Ramos (cell line): ENCODE data around the gene C3orf85.
"Not testable (repeated sequence)": the region's sequence is repeated elsewhere in the genome, so short reads cannot be mapped to it uniquely, and the experiment has no call there.

Source experiments
- in situ Hi-C: fragments of 300-500 bp; cut with MboI; formaldehyde crosslinking; loops from one replicate; pipeline ENCODE4 v1.14.3; 2022; ENCODE audit warnings: low sequenced_read_pairs; ENCODE audit not compliant: unreplicated experiment

Gene C3orf85, protein sequence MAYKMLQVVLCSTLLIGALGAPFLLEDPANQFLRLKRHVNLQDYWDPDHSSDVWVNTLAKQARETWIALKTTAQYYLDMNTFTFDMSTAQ

DNA sequence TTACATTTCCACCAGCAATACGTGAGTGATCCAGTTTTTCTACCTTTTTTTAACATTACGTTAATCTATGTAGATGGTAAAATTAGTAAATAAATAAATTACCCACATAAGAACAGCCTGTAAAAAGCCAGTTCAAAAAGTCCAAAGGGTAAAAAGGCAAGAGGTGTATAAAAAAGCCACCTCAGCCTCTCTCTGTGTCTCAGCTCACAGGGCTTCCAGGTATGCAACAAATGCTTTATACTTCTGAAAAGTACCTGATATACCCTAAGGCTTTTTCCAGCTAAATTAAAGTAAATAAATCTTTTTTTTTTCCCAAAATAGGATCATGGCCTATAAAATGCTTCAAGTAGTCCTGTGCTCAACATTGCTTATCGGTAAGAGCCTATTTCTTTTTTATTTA, at the start of gene C3orf85:
C3orf85 (plus strand) TSS at position 197 of the 400 bp plus-strand sequence; CDS start at position 326, 129 bp downstream.
- in situ Hi-C loops, result no loop called here

DNA sequence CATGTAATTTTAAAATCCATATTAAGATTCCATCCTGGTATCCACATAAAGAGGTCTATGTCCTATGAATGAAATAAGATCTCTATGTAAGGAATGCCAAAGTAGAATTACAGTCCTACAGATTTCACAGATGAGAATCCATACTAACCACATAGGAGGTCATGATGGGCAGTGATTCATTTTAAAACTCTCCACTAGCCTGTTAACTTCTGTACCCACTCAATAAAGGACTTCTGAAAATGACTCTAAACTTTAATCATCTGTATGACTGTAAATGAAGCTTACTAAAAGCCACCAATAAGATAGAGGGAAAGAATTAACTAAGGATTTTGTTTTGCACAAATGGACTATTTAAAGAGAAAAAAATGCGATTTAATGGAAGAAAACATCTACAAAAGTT, 47.3 kb upstream of the C3orf85 start:
- in situ Hi-C loops, result no loop called here

DNA sequence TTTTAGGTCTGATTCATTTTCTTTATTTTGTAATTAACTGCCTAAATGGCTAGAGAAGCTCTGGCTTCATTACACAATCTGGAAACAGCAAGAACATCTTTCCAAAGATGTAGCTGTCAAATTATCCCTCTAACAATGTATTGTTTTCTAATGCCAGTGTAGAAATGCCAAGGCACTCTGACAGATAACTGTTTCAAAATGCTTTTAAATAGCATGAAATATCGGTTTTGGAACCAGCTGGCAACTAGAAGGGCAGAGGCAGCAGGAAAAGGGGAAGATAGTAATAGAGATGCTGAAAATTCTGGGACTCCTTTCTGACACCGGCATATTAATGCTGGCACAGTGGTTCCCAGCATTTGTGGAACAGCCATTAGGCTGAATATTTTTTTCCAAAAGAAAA, 44.7 kb upstream of the C3orf85 start:
- in situ Hi-C loops, result no loop called here

DNA sequence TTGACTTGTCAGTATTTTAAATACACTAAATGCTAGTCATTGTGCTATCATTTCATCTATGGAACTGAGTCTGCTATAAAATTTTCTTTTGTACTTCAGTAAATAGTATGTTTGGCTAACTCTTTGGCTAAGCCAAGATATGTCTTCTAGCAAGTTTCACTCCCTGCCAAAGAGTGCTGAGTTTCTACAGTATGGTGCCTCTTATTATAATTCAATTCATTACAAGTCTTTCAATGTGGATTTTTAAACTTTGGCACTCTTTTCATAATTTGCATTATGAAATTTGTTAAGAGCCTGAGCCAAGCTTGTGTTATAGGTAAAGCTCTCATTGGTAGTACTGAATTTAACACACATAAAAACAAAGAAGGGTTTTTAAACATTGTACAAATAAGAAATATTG, 43.0 kb upstream of the C3orf85 start:
- in situ Hi-C loops, result no loop called here

DNA sequence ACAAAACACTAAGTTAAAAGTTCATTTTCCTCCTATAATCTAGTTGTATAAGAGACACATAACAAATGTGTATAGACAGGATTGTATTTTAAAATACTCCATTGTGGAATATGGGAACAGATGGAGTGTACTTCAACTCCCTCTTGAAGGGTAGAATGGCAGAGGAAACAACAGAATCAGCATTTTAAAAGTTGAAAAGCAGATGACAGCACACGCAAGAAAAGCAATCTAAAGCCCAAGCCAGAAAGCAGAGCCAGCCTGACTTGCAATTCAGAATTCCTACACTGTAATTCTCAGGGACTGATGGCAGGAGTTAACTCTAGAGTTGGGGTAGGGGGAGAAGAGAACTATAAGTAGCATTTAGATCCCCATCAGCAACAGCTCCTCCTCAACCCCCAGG, 41.4 kb upstream of the C3orf85 start:
- in situ Hi-C loops, result no loop called here

DNA sequence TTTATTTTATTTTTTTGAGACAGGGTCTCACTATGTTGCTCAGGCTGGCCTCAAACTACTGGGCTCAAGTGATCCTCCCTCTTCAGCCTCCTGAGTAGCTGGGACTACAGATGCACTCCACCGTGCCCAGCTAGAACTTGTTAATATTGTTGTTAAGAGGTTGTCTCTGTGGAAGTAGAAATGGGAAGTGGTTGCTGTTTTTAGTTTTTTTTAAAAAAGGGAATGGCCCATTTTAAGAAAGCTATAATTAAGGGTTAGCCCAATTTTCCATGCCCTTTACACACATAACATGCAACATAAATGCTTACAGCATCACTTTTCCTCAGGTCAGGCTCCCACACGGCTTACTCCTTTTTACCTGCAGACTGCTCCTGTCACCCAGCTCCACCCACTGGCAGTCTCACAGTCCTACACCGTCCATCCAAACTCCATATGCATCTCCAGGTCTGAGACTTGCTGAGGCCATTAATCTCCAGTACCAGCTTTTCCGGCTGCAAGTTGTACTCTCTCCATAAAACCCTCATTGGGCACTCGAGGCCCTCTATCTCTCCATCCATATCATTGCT, 38.4 kb upstream of the C3orf85 start:
- in situ Hi-C loops, result no loop called here

DNA sequence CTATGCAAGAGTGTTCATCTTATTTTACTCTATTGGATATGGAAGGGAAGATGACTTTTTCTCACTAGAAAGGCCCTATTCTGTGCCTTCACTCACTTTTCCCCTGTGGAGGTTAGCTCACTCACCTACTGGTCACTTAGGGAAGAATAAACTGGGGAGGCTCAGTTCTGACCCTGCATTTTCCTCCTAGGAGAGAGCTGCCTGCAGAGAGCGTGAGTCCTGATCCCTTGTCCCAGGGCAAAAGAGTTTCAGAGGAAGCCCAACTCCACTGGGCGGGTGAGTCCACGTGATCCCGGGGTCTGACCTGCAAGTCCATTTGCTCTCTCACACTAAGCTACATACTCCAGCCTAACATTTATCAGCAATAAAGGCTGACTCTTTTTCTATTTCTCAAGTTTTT, 26.9 kb upstream of the C3orf85 start:
- in situ Hi-C loops, result no loop called here

DNA sequence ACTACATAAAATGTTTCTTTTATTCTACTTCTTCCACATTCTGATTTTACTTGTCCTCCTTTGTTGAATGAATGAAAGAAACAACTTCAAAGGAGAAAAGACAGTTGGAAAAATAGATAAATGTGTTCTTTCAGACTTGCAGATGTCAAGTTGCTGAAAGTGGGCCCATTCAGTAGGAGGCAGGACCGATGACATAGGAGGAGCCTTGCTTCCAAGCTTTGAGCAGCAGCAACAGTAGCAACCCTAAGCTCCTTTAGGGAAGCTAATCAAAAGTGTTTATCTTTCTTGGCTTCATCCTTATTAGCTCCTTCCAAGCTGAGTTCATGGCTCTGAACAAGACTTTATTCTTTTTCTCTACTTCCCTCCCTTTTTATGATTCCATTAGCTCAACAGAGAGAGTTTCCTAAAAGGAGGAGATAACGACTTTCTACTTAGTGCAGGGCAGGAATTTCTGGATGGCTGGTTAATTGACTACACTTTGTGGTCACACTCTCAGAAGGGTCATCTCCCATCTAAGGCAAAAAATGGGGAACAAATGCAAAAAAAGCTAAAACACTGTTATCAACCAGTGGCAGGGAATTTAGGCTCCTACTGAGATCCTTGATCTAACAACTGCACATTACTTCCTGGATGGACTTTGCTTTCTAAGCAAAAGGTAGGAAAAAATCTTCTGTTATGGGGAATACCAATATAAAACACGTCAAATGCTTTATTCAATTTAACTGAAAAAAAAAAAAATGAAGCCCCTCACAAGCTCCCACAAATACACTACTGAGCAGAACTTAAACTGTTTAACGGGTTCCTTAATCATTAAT, 23.4 kb upstream of the C3orf85 start:
- in situ Hi-C loops, result no loop called here

DNA sequence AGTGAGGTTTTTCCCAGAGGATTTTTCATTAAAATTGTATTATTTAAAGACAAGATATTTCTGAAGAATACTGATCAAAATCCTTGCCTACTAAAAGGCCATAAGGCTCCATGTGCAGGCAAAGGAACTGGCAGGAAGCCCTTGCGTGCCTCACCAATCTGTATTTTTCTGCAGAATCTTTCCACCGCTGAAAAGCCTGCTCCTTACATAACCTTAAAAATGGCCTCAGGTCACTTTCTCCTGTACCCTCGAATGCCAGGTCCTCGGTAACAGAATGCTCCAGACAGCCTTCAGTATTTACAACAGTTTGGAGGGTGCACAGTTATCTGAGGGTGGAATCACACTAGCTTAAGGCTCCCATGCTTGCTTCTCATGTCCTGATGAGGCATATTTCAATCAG, 21.8 kb upstream of the C3orf85 start:
- in situ Hi-C loops, result no loop called here

DNA sequence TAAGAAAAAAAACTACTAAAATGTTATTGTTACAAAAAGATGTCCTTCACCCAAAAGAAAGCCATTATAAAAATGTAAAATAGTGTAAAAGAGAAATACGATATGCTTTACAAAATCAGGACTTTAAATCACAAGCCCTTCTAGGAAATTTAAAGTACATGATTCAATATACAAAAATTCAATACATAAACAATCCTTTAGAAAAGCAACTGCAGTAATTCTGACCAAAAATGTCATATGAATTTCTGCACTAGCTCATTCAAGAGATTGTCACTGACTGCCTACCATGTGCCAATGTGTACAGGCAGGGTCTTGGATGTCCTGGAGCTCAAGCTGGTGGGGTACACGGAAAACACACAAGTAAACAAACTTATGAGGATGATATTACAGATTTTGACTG, 21.1 kb upstream of the C3orf85 start:
- in situ Hi-C loops, result no loop called here

DNA sequence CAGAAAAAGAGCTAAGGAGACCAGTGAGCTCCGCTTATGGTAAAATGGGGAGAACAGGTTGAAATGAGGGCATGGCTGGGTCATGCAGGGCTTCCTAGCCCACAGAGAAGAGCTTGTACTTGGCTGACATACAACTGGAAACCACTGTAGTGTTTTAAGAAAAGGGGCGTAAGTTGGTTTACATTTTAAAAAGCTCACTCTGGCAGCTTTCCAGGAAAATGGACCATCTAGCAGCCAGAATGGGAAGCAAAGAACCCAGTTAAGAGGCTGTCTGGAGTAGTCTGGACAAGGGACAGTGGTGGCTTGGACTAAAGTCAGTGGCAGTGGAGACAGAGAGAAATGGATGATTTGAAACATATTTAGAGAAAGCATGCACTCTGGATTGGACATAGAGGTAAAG, 20.5 kb upstream of the C3orf85 start:
- in situ Hi-C loops, result no loop called here

DNA sequence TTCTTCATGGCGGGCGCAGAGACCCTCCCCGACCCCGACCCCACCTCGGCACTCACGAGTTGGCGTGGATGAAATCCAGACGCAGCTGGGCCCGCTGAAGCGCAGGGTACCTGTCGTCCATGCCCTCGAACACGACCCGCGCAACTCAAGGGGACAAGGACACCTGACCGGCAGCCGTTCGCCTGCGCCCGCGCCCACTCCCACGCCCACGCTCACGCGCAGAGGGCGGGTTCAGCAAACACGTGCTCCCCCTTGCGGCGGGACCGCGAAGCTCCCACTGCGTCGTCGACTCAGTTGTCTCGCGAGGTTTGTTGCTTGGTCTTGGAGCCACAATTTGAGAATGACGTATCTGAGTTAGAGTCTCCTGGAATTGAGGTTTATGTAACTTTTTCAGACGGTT, 18.6 kb upstream of the C3orf85 start, which contains the start of gene MORC1:
MORC1 (minus strand) TSS at position 196 of the 400 bp plus-strand sequence; CDS start at position 121, 75 bp downstream.
- in situ Hi-C loops, result no loop called here

DNA sequence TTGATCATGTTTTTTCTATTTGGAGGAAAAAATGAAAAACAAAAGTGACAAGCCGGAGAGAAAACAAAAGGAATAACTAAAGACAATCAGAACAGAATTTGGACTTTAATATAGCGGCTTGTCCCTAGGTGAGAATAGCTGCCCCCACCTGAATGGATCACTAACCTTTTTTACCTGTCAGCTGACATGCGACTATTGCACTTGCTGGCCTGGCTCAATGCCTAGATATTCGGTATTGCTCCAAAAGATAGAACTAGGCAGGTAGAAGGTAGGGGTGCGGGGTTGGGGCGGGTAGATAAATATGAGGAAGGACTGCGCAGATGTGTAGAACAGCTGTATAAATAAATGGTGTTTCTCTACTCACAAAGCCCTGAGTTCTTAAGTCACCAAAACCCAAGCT, 17.9 kb upstream of the C3orf85 start:
- in situ Hi-C loops, result no loop called here

DNA sequence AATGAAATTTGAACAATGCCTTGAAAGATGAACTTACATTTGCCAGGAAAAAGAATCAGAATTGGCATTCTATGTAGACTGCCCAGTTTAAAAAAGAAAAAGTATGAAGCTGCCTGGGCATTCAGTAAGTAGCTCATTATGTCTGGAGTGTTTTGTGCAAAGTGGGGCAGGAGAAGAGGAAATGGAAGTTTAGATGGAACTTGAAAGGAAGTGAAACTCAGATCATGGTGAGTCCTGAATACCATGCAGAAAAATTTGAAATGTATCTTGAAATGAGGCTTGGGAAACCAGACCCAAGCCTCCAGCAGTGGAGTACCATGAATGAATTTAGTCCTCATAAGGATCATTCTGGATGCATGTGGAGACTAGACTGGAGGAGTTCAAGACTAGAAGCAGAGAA, 13.8 kb upstream of the C3orf85 start:
- in situ Hi-C loops, result no loop called here

DNA sequence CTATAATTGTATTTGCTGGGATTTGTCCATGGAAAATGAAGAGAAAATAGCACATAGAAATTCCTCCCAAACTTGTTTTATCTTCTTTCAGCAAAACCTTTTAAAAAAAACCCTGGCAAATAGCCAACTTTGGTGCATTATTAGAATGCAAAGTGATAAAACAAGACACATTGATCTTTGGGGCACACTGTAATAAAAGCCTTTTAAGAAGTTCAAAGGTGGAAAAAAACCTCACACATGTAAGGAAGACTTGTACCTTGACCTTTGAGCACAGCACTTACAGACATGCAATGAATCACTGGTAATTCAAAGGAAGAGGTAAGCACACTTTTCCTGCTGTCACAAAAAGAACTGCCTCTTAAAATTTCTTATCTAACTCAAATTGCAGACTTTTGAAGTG, 10.6 kb upstream of the C3orf85 start:
- in situ Hi-C loops, result no loop called here

DNA sequence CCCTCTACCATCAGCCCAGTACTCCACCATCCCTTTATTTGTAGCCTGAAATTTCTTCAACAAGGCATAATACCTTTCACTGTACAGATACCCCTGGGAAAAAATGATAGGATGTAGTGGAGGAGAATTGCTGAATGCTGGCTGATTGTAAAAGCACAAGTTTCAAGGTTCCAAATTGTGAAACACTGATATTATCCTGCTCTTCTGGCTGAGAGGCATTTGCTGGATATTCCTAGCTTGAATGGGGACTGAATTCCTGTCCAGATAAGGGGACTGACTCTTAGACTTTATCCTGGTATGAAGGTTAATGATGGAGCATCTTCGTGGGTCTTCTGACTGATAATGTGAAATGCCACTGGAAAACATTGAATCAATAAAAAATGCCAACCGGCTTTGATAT, 9.0 kb upstream of the C3orf85 start:
- in situ Hi-C loops, result no loop called here

DNA sequence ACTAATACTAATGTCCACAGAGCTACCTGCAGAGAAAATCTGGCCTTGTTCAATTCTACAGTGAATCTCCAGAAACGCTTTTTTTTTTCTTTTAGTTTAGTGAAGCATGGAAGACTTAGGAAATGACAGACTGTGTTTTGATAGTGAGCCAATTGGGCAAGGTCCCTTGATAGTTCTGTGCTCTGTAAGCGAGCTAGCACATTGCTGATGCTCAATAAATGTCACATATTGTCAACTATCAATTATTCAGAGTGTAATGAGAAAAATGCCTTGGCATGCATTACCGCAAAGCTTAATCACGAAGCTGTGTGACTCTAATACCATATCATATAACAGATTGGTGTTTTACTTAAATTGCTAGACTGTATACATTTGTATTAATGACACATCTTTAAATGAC, 5.2 kb upstream of the C3orf85 start:
- in situ Hi-C loops, result no loop called here

DNA sequence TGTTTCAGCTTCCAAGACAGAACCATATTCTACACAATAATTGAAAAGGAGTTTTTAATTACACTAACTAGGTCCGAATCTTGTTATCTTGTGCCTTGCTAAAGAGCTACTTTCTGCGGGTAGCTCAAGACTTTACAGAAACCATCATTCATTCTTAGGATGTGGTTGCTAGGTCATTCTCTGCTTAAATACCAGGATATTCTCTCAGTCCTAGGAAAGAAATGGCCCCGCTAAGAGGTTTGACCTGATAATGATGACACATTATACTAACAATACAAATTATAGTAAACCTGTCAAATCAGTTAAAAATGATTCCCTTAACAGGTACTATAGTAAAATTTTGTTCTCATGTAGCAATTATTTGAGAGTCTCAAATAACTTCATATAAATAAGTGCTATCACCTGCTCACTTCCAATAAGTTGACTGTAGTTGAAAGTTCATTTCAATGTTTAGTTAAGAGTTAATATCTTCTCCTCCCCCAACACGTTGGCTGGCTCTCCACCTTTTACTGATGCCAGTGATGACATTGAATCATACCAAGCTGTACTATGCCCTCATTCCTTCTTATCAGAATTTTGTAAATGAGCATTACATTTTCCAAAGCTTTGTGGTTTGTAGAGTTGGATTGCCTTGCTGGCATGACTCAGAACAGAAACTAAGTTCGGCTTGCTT, 3.6 kb upstream of the C3orf85 start:
- in situ Hi-C loops, result no loop called here

DNA sequence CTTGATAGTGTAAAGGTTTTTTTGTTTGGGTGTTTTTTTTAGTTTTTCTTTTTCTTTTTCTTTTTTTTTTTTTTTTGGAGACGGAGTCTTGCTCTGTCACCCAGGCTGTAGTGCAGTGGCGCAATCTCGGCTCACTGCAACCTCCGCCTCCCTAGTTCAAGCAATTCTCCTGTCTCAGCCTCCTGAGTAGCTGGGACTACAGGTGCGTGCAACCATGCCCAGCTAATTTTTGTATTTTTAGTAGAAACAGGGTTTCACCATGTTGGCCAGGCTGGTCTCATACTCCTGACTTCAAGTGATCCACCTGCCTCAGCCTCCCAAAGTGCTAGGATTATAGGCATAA, 3.1 kb upstream of the C3orf85 start:
- in situ Hi-C loops, result not testable (repeated sequence)

DNA sequence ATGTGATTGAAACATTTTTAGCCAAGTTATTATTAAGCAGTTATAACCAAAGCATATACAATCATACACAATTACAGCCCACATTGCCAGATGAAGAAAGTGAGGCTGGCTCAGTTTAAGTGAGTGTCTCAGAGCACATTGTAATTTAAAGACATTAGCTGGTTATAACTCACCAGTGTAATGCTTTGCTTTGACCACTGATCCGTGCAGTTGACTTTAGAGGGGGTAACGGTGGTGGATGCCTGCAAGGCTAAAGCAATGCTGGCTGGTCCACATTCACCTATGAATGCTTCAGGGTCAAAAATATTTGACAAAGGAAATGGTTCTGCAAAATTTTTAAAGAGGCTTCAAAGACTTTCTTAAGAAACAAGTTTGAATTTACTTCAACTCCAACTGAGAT, 1.2 kb downstream of the C3orf85 start:
- in situ Hi-C loops, result no loop called here

DNA sequence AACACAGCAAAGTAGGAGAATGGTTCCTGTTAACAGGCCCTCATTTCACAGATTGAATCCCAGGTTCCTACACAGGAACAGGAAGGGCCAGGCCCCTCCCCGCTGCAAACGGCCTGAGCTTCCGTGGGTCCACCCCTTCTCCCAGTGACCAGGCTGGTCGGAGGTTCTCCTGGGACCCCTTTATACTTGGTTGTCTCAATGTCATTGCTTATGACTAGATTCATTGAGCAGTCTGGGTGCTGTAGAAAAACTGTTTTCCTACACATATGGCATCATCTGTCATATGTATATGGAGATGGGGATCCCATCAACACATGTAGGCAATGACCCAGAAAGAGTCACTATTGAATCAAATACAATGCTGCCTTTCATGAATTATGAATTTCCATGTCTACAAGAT, 3.8 kb downstream of the C3orf85 start:
- in situ Hi-C loops, result no loop called here
